Hematopoietic multipotent progenitor cell treated with erythropoietin and hydrocortisone succinate and interleukin-3 and kit ligand, for 6 days (in vitro differentiated cells): ENCODE results near the gene TNC.

Experiments used
- DNase-seq: peaks from one replicate; pipeline ENCODE4 v3.0.0-alpha.2; 2015

TNC gene

DNA sequence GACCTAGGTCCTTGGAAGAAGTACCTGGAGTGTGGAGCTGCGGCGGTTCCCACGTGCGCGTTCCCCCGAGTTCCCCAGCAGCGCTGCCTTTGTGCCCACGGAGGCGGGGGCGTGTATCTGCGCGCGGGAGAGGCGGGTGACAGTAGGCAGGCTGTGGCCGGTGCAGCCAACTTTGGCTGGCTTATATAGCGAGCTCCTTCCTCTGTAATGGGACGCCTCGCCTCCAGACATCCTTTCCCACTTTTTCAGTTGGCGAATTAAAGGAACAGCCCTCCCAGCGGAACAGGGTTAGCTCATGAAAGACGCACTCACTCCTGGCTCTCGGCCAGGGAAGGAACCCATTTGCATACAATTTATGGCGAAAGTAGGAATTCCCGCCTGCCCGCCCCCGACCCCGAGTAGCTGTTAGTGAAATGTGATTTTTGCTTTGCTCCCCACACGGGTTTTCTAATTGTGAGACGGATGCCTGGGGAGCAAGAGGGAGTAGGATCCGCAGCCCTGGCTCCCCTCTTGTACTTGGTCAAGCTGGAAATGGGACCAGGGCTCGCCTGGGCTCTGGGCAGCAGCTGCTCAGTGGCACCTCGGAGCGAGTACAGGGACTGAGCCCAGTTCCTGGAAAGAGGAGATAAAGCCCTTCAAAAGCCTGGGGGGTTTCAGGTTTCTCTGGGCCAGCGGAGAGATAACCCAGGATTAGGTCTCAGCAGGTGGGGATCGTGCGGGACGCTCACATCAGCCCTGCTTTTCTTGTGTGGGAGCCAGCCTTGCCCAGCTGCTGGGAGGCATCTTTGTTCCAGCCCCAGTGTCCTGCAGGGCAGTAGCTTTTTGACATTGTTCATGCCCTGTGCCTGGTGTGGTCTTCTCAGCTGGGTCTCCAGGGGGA is at the start of gene TNC:
TNC (minus strand) TSS at position 159 of the 880 bp plus-strand sequence. CDS start 27,139 bp downstream, outside the sequence.
- DNase-seq, result no peak

DNA sequence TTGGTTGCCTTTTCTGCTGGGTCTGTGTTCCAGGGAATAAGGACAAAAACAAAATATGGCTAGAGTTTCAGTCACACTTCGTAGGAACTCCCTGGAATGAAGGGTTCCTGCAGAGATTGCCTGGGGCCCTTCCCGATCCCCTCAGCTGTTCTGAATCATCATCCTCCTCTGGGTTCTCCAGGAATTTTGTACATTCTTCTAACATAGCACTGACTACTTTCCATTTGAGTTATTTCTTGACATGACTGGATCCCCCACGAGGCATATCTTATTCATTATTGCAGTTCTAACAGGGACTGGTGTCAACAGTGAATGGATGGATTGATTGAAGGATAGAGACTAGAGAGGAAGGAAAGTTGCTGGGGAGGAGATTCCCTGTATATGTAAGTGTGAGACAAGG is 49.2 kb upstream of the TNC start:
- no peak for DNase-seq

DNA sequence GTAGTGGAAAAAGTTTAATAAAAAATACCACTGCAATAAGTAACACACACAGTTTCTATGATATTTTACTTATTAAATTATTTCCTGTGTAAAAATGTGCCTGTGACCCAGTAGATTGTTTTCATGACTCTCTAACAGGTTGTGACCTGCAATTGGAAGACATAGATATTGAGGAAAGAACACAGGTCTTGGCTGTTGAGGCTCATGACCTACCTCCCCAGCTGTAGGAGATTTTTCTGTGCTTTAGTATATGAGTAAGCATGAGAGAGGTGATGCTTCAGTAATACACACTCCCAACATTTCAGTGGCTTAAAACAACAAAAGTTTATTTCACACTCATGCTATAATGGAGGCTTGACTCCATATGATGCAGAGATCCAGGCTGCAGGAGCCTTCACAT is 47.3 kb upstream of the TNC start:
- DNase-seq, result no peak

DNA sequence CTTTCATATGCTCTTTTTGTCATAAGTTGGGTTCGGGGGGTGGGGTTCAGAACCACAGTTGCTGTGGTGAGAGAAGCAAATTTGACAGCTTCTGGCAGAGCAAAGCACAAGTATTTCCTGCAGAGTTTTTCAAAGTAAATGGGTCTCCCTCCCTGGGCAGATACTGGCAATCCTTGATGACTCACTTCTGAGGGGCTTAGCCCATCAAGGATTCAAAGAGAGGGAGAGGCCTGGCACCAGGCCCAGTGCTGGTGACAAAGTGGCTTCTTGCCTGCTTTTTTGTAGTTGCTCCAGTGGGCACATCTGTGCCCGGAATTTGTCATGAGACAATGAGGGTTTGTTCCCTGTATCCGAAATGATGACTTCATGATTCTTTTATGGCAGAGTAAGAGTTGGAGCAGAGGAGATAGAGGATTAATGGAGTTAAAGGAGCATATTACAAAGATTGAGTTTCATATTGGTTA is 46.6 kb upstream of the TNC start:
- DNase-seq, result no peak

DNA sequence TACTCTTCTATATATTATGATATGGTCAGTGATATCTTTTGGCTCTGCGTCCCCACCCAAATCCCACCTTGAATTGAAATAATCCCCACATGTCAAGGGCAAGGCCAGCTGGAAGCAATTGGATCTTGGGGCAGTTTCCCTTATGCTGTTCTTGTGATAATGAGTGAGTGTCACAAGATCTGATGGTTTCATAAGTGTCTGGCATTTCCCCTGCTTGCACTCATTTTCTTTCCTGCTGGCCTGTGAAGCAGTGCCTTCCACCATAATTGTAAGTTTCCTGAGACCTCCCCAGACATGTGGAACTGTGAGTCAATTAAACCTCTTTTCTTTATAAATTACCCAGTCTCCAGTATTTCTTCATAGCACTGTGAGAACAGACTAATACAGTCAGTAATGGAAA is 45.0 kb upstream of the TNC start:
- DNase-seq, result no peak

GRCh38 chr9:115161446-115161845 is 43.5 kb upstream of the TNC start:
- DNase-seq, result no peak

DNA sequence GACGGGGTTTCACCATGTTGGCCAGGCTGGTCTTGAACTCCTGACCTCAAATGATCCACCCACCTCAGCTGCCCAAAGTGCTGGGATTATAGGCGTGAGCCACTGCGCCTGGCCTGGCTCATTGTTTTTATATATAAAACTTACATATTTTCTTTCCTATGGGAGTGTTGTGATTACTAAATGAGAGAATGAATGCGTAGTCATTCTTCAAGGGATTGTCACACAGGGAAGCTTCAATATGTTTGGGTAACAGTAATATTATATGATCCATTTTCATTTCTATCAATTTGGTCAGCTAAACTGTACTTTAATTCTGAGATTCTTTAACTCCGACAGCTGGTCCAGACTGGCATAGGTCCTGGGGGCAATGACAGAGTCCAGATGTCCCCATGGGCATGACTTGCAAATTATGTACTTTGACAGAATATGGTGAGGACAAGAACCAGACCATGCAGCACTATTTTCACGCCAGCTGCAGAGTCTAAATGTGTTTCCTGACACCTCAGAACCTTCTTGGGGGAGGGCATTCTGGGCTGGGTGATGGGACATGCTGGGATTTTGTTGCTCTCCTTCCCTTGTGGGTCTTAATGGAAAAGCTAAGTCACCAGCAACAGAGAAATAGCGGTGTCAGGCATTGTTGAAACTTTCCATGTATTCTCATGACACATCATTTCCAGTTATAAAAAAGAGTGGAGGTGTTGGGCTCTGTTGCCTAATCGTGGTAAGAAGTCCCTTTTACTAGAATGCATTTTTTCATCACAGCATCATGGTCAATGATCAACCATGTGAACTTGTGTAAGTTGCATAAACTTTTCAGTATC is 40.9 kb upstream of the TNC start:
- DNase-seq, result no peak

- no peak for DNase-seq
Observed at GRCh38 chr9:115157245-115157674, 39.3 kb upstream of the TNC start.

GRCh38 chr9:115155037-115155436 is 37.1 kb upstream of the TNC start:
- no peak for DNase-seq

- no peak for DNase-seq
Observed at GRCh38 chr9:115154617-115155016, 36.7 kb upstream of the TNC start.

DNA sequence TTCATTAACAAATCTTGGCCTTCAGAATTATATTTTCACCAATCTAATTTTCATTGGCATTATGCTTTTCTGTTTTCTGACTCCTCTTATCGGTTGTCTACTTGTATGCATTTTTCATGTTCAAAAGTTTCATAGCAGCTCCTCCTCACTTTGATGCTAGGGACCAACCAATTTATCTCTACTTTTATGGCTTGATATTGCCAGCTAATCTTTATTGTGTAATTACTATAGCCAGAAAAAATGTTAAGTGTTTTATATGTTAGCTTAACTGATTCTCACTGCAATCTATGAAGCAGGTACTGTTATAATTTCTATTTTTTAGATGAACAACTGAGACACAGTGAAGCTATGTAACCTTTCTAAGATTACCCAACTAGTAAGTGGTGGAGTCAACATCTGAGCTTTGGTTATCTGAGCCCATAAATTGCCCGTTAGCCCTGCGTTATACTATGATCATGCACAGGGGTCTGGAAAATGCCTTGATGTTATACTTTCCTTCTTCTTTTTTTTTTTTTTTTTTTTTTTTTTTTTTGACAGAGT is 34.4 kb upstream of the TNC start:
- no peak for DNase-seq

- no peak for DNase-seq
Observed at GRCh38 chr9:115148721-115149120, 30.8 kb upstream of the TNC start.

DNA sequence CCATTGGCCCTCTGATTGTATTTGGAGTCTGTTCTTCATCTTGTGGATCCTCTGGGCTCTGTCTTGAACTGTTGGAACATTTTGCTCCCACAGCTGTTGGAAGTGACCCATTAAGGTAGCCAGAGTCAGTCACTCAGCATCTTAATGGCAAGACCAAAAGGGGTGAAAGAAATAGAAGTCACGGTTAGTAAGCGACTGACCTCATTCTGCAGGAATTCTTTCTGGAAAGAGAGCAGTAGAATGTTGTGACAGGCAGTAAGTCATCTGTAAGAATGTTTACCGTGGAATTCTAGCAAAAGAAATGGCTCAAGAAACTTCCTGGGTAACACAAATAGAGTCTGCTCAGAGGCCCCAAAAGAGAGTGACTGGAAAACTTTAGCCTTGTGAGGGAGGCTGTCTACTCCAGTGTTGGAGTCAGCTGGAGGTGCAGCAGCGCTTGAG is 28.6 kb upstream of the TNC start:
- no peak for DNase-seq

GRCh38 chr9:115144706-115145105 is 26.7 kb upstream of the TNC start:
- DNase-seq, result no peak

GRCh38 chr9:115143689-115144088 is 25.7 kb upstream of the TNC start:
- DNase-seq, result no peak

DNA sequence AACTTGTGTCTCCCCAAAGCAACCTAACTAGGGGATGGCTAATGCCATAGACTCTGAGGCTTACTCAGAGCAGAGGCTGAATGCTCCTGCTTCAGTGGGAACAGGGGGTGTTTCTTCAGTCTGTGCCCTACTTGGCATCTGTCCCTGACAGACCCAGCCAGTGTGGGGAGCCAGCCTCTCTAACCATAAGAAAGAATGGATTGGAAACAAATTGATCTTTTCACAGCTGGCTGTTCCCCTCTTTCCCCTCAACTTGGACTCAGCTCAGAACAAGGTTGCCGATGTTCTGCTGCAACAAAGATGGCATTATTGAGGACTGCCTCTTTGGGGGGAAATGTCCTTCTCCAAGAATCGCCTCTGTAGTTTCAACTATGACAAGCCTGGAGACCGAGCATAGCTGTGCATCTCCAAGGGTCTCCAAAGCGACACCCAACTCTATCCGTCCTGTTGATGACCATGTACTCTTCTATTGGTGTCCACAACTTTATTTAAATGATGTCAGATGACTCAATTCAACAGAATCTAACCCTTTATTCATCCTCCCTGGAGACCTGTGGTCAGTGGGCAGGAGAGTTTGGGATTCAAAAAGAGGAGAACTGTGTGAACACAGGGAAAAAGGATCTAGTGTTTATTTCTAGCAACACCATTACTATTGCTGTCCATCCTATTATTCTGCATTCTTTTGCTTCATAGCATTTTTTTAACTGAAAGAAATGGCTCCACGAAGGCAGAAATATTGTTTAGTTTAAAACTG is 24.7 kb upstream of the TNC start:
- DNase-seq, result no peak

DNA sequence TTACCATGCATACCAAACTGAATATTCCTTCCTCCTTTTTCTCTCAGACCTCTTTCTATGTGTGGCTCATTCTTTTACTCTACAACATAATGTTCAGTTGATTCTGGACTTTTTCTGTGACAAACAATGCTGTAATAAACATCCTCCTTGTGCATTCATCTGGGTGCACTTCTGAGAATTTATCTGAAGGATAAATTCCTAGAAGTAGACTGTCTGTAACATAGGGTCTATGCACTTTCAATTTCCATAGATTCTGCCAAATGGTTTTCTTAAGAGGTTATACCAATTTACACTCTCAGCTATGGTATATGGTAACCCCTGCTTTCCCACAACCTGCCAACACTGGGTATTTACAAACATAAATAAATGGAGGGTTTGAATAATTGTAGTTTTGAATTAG is 24.1 kb upstream of the TNC start:
- DNase-seq, result no peak

DNA sequence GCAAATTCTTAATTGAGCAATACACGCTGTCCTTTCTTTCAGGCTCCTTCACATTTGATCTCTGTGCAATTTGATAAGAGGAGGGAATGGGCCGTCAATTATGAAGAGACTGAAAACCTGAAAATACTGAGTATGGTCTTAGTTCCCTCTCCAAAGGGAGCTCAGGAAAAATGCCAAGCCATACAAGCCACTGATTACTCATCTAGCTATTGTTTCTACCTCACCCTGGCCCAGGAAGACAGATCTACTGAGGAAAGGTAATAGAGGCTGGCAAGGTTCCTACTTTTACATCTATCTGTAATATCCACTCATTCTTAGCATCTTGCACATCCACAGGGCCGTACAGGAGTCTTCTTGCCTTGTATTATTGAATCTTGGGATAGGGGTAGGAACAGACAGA is 23.7 kb upstream of the TNC start:
- DNase-seq, result no peak

GRCh38 chr9:115138151-115138550 is 20.2 kb upstream of the TNC start:
- no peak for DNase-seq

GRCh38 chr9:115137526-115137925 is 19.6 kb upstream of the TNC start:
- DNase-seq, result no peak

DNA sequence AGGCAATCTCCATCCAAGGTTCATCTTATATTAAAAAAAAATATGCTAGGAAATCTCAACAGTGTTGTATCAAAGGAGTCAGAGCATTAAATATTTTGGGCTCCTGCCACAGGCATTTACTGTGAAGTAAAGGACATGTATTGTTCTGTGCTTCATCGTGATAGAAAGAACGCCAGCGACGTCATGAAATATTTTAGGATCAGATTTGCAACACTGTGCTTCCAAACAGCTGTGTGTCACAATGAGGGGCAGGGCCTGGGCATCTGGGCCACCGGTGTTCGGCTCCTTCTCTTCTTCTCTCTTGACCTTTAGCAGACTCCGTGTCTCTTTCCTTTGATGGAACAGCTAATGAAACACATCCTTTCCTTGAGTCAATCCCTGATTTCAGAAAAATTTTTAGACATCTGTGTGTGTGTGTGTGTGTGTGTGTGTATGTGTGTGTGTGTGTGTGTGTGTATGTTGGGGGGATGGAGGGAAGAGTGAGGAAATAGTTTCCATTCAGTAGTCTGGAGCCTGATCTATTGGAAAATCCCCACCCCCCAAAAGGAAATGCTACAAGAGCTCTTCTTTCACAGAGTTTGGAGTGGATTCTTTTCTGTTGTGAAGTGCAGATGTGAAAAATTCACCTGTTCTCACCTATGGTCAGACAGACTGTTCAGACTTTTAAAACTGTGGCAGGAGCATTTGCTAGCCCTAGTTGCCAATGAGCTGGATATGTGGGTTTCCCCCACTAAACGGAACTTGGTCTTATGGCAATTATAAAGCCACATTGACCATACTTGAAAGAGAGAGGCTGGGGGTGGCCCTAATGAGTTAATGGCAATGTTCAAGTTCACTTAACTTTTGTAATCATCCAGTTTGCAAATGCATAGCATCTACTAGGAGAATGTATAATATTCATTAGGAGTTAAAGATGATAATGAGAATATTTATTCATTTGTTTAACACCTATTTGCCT is 18.1 kb upstream of the TNC start:
- no peak for DNase-seq

DNA sequence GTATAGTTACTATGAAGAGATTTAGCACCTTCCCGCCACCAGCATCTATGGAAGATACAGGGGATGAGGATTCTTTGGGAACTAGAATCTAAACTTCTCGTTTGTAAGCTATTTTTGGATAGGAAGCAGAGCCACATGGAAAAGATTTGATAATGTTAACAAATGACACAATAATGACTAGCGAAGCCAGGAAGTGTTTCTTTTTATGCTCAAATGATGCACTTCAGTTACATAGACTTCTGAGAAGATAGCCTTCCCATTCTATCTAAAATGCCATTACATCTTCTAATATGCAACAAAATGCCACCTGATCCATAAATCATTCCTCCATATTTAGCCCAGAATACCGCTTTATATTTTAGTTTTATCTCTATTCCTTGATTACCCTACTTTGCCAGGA is 17.0 kb upstream of the TNC start:
- no peak for DNase-seq
